KMS-11 (cell line): Measurements from ENCODE around the gene COL11A2.
"Not testable (repeated sequence)": the region's sequence is repeated elsewhere in the genome, so short reads cannot be mapped to it uniquely, and the experiment has no call there.

Experiments used
- H2AFZ ChIP-seq: fragments of 200-600 bp; sonication (generic); 2 replicates; pipeline ENCODE4 v1.6.1; 2016; ENCODE audit warnings: antibody characterized with exemption, mixed run types, low read depth
- H3K27ac ChIP-seq: fragments of 200-600 bp; sonication (generic); 2 replicates; pipeline ENCODE4 v1.6.1; 2016; ENCODE audit warnings: mild to moderate bottlenecking, mixed run types
- H3K27me3 ChIP-seq: fragments of 200-600 bp; sonication (generic); 2 replicates; pipeline ENCODE4 v1.6.1; 2017; ENCODE audit warnings: mild to moderate bottlenecking, low read depth, mixed run types, moderate library complexity; ENCODE audit not compliant: insufficient read depth
- H3K36me3 ChIP-seq: fragments of 200-600 bp; sonication (generic); 2 replicates; pipeline ENCODE4 v1.6.1; 2017; ENCODE audit warnings: mild to moderate bottlenecking, mixed run types; ENCODE audit not compliant: insufficient read depth
- H3K4me1 ChIP-seq: fragments of 200-600 bp; sonication (generic); 2 replicates; pipeline ENCODE4 v1.6.1; 2016; ENCODE audit warnings: mild to moderate bottlenecking, low read depth, mixed run types; ENCODE audit not compliant: poor library complexity, severe bottlenecking
- H3K4me2 ChIP-seq: fragments of 200-600 bp; sonication (generic); 2 replicates; pipeline ENCODE4 v1.7.0; 2016; ENCODE audit warnings: mild to moderate bottlenecking, mixed run types
- H3K4me3 ChIP-seq: fragments of 200-600 bp; sonication (generic); IDR thresholded peaks from 2 replicates; pipeline ENCODE4 v1.6.1; 2017; ENCODE audit warnings: low read depth, low read length, mixed read lengths; ENCODE audit not compliant: insufficient read depth
- H3K79me2 ChIP-seq: fragments of 200-600 bp; sonication (generic); 2 replicates; pipeline ENCODE4 v1.6.1; 2016; ENCODE audit warnings: low read depth, mixed run types; ENCODE audit not compliant: insufficient read depth
- H3K9ac ChIP-seq: fragments of 200-600 bp; sonication (generic); 2 replicates; pipeline ENCODE4 v1.6.1; 2016; ENCODE audit warnings: mild to moderate bottlenecking, mixed run types
- H4K20me1 ChIP-seq: fragments of 200-600 bp; sonication (generic); 2 replicates; pipeline ENCODE4 v1.6.1; 2016; ENCODE audit warnings: mild to moderate bottlenecking, mixed run types; ENCODE audit not compliant: insufficient read depth
- TF ChIP-seq, protein P1 (sequence below): fragments of 200-600 bp; sonication (generic); conservative IDR thresholded peaks from 2 replicates; pipeline ENCODE4 v1.6.1; 2017; ENCODE audit warnings: low read depth, mild to moderate bottlenecking, antibody characterized with exemption, low read length, moderate library complexity, mixed read lengths

COL11A2 gene

DNA sequence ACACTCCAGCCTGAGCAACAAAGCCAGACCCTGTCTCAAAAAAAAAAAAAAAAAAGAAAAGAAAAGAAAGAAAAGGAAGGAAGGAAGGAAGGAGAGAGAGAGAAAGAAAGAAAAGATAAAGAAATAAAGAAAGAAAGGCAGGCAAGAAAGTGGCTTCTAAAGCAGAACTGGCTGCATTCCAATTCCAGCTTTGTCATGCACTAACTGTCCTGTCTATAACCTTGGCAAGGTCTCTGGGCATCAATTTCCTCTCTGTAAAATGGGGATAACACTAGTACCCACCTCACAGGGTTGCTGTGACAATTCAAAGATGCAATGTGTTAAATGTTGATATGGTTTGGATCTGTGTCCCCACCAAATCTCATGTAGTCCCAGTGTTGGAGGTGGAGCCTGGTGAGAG lies 44.1 kb upstream of the COL11A2 start:
- Histone ChIP-seq H3K4me2 (no peak overlapping the region), H3K79me2 (no peaks in the 10 kb centered on the region), H3K4me1 (no peaks in the 10 kb centered on the region), H3K27me3 (no peaks in the 10 kb centered on the region), H3K27ac (no peak overlapping the region), H4K20me1 (no peaks in the 10 kb centered on the region), H2AFZ (no peak overlapping the region), H3K4me3 (no peak overlapping the region), H3K9ac (no peak overlapping the region), H3K36me3 (no peaks in the 10 kb centered on the region)
- TF ChIP-seq, protein P1, sequence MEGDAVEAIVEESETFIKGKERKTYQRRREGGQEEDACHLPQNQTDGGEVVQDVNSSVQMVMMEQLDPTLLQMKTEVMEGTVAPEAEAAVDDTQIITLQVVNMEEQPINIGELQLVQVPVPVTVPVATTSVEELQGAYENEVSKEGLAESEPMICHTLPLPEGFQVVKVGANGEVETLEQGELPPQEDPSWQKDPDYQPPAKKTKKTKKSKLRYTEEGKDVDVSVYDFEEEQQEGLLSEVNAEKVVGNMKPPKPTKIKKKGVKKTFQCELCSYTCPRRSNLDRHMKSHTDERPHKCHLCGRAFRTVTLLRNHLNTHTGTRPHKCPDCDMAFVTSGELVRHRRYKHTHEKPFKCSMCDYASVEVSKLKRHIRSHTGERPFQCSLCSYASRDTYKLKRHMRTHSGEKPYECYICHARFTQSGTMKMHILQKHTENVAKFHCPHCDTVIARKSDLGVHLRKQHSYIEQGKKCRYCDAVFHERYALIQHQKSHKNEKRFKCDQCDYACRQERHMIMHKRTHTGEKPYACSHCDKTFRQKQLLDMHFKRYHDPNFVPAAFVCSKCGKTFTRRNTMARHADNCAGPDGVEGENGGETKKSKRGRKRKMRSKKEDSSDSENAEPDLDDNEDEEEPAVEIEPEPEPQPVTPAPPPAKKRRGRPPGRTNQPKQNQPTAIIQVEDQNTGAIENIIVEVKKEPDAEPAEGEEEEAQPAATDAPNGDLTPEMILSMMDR = no peak

DNA sequence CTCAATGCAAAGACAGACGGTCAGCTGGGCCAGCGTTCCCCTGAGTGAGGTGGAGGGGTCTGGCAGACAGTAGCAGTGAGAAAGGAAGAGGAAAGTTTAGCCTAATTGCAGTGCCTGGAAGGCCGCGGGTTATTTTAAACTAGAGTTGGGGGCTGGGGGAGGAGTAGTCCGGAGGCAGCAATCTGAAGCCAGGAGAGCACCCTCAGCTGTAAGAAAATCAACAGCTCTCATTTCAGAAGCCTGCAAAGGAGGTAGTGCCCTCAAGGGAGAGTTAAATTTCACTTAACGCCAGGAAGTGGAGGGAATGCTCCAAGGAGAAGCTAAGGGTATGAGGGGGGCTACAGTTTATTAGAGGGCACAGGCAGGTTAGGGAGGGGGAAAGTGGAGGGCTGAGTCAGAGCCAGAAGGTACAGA lies 43.0 kb upstream of the COL11A2 start:
- H3K27ac ChIP-seq = no peak overlapping the region

DNA sequence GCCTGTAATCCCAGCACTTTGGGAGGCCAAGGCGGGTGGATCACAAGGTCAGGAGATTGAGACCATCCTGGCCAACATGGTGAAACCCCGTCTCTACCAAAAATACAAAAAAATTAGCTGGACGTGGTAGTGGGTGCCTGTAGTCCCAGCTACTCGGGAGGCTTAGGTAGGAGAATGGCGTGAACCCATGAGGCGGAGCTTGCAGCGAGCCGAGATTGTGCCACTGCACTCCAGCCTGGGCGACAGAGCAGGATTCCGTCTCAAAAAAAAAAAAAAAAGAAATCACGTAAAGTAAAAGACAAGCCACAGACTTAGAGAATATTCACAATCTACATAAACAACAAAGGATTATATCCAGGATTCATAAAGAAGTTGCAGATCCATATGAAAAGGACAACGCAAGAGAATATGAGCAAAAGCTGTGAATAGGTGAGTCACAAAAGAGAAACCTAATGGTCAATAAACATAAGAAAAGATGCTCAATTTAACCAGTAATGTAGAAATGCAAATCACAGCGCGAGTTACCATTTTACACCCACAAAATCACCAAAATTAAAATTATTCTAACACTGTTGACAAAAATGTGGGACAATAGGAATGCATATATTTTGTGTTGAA lies 34.3 kb upstream of the COL11A2 start:
- not testable (repeated sequence) for H3K27me3 ChIP-seq, H3K9ac ChIP-seq, H2AFZ ChIP-seq, H4K20me1 ChIP-seq, H3K79me2 ChIP-seq, H3K4me2 ChIP-seq, H3K4me3 ChIP-seq, H3K27ac ChIP-seq, H3K36me3 ChIP-seq, H3K4me1 ChIP-seq

More for the DNA sequence above, 43.0 kb upstream of the COL11A2 start:
- H3K4me2 ChIP-seq = no peak overlapping the region
- H3K4me1 ChIP-seq = no peaks in the 10 kb centered on the region
- H3K36me3 ChIP-seq = no peaks in the 10 kb centered on the region
- H2AFZ ChIP-seq = no peak overlapping the region
- H3K79me2 ChIP-seq = no peaks in the 10 kb centered on the region
- H3K27me3 ChIP-seq = no peaks in the 10 kb centered on the region
- TF ChIP-seq, protein P1 = no peak
- H4K20me1 ChIP-seq = no peaks in the 10 kb centered on the region
- H3K9ac ChIP-seq = no peak overlapping the region
- no peak overlapping the region for H3K4me3 ChIP-seq

DNA sequence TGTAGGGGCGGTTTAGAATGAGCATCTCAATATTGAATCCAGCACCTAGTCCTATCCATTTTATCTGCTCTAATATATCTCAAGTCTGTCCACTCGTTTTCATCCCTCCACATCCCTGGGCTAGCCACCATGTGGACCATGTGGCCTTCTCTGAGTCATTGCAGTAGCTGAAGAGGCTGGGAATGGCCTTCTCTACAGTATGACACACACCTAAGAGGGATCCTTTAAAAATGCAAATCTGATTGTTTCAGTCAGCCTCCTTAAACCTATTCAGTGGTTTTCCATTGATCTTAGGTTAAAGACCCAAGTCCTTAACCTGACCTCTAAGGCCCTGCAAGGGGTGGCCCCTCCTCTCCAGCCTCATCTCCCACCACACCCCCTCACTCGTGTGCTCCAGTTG lies 25.4 kb upstream of the COL11A2 start:
- TF ChIP-seq, protein P1 = no peak

DNA sequence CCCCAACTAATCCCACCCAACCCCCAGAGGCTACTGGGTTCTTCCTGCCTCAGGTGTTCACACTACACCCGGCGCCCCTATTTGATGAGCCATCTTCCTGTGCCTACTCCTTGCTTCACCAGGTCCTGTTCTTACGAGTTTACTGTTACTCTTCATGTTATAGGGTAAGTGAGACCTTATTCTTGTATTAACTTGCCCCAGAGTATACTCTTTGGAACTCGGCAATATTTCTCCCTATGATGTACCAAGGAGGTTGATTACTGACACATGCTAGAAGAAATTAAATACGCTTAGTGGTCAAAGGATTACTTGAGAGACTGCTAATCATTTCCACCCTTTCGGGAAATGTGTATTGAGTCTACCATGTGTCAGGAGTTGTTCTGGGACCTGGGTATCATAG lies 25.0 kb upstream of the COL11A2 start:
- H3K27me3 ChIP-seq = no peaks in the 10 kb centered on the region
- H2AFZ ChIP-seq = no peak overlapping the region
- no peaks in the 10 kb centered on the region for H3K4me1 ChIP-seq
- no peak overlapping the region for H3K9ac ChIP-seq
- H4K20me1 ChIP-seq = no peaks in the 10 kb centered on the region
- H3K4me2 ChIP-seq = no peak overlapping the region
- no peak overlapping the region for H3K27ac ChIP-seq
- no peaks in the 10 kb centered on the region for H3K36me3 ChIP-seq
- no peak overlapping the region for H3K4me3 ChIP-seq
- TF ChIP-seq, protein P1 = no peak
- no peaks in the 10 kb centered on the region for H3K79me2 ChIP-seq

More for the DNA sequence above, 25.4 kb upstream of the COL11A2 start:
- no peak overlapping the region for H2AFZ ChIP-seq
- H3K27me3 ChIP-seq = no peaks in the 10 kb centered on the region
- no peak overlapping the region for H3K4me3 ChIP-seq
- H3K4me1 ChIP-seq = no peaks in the 10 kb centered on the region
- H3K4me2 ChIP-seq = no peak overlapping the region
- H3K79me2 ChIP-seq = no peaks in the 10 kb centered on the region
- no peaks in the 10 kb centered on the region for H3K36me3 ChIP-seq
- no peak overlapping the region for H3K9ac ChIP-seq
- no peaks in the 10 kb centered on the region for H4K20me1 ChIP-seq
- H3K27ac ChIP-seq = no peak overlapping the region
